Measurements from ENCODE around the gene NDUFAF8.

DNA sequence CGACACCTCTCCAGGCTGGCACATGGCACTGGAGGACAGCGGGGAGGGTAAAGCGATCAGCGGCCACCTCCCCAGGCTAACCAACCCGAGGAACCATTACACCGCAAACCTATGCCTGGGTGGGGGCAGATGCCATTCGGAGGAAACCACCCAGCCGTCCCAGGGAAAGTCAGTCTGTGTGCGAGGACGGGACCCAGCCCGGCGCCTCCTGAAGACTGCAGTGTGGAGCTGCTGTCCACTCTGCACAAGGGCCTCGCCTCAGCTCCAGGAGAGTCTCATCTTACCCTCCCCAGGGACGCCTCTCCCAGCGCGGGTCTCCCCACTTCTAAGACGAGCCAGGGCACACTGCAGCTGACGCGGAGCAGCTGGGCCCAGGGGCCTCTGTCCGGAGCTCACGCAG is 48.0 kb downstream of the NDUFAF8 start:
- TF ChIP-seq, protein P1, sequence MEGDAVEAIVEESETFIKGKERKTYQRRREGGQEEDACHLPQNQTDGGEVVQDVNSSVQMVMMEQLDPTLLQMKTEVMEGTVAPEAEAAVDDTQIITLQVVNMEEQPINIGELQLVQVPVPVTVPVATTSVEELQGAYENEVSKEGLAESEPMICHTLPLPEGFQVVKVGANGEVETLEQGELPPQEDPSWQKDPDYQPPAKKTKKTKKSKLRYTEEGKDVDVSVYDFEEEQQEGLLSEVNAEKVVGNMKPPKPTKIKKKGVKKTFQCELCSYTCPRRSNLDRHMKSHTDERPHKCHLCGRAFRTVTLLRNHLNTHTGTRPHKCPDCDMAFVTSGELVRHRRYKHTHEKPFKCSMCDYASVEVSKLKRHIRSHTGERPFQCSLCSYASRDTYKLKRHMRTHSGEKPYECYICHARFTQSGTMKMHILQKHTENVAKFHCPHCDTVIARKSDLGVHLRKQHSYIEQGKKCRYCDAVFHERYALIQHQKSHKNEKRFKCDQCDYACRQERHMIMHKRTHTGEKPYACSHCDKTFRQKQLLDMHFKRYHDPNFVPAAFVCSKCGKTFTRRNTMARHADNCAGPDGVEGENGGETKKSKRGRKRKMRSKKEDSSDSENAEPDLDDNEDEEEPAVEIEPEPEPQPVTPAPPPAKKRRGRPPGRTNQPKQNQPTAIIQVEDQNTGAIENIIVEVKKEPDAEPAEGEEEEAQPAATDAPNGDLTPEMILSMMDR (IDR thresholded peaks at IDR 0.05 in 2 of 3, conservative IDR thresholded peaks at IDR 0.05 in 1 of 3; ENCODE audit: control insufficient read depth in 2 of 3, extremely low read depth in 1 of 3, insufficient read depth in 1 of 3, low read depth in 3 of 3, low read length in 3 of 3): no peak
- no peak for TF ChIP-seq CREM (IDR thresholded peaks at IDR 0.05; ENCODE audit: low read depth)
- TF ChIP-seq SUZ12 (IDR thresholded peaks at IDR 0.05; ENCODE audit: unreplicated experiment): no peak
- no peak for TF ChIP-seq MTA2 (IDR thresholded peaks at IDR 0.05; ENCODE audit: low read depth)
- TF ChIP-seq BHLHE40 (IDR thresholded peaks at IDR 0.05; ENCODE audit: borderline replicate concordance in 1 of 2, low read depth in 2 of 2, low read length in 1 of 2): no peak
- TF ChIP-seq MLLT1 (IDR thresholded peaks at IDR 0.05): no peak
- TF ChIP-seq ZNF274 (IDR thresholded peaks at IDR 0.05; ENCODE audit: insufficient read depth, insufficient read length): no peak
- TF ChIP-seq GABPA (IDR thresholded peaks at IDR 0.05; ENCODE audit: low read depth): no peak
- TF ChIP-seq CREB1 (IDR thresholded peaks at IDR 0.05; ENCODE audit: low read depth): no peak

All from GM12878 (cell line).